Suprapubic skin (tissue), 4 donors: Measurements from ENCODE around the gene DRD2. TPM values are rescaled to one million over a fixed set of nuclear protein-coding genes. Genes with fewer than 3 reads are reported as not detected.

ENCODE experiments used
- DNase-seq, 2 donors: peaks; one replicate each; pipeline ENCODE4 v3.0.0-alpha.2; 2019; ENCODE audit warnings: low spot score in 2 of 2
- H3K27ac ChIP-seq: fragments of 200-600 bp; sonication (generic); one replicate; pipeline ENCODE4 v1.5.1; 2019
- H3K27me3 ChIP-seq: fragments of 200-600 bp; sonication (generic); one replicate; pipeline ENCODE4 v1.5.1; 2019
- H3K36me3 ChIP-seq: fragments of 200-600 bp; sonication (generic); one replicate; pipeline ENCODE4 v1.5.1; 2019
- H3K4me1 ChIP-seq: fragments of 200-600 bp; sonication (generic); one replicate; pipeline ENCODE4 v1.5.1; 2019
- H3K4me3 ChIP-seq: fragments of 200-600 bp; sonication (generic); one replicate; pipeline ENCODE4 v1.5.1; 2019; ENCODE audit warnings: mild to moderate bottlenecking
- H3K9me3 ChIP-seq: fragments of 200-600 bp; sonication (generic); one replicate; pipeline ENCODE4 v1.5.1; 2019
- EP300 ChIP-seq: sonication (generic); formaldehyde crosslinking; IDR thresholded peaks from one replicate; pipeline ENCODE4 v1.6.1; 2017; ENCODE audit warnings: antibody characterized with exemption
- POLR2A ChIP-seq, 2 donors: fragments of 450-650 bp; IDR thresholded peaks; one replicate each; pipeline ENCODE4 v1.6.1; 2017; ENCODE audit warnings: antibody characterized with exemption in 2 of 2, mild to moderate bottlenecking in 2 of 2, moderate library complexity in 2 of 2
- POLR2AphosphoS5 ChIP-seq, 3 donors: sonication (generic); formaldehyde crosslinking; IDR thresholded peaks; one replicate each; pipeline ENCODE4 v1.6.1; 2017; ENCODE audit warnings: antibody characterized with exemption in 3 of 3
- WGBS: methylation state at CpG from one replicate; pipeline ENCODE4 v1.1.5; 2018; 5-methylcytosine and 5-hydroxymethylcytosine counted together
- total RNA-seq, 4 donors: library from RNA; depleted of rRNA; stranded (reverse); fragments of >200 nt; gene quantifications; one replicate each; pipeline ENCODE4 v1.1.0, GENCODE V29; 2016
- TF ChIP-seq, protein P1 (sequence below), 2 donors: fragments of 200-600 bp in 1 of 2; fragments of 450-650 bp in 1 of 2; sonication (generic) in 1 of 2; IDR thresholded peaks; one replicate each; pipeline ENCODE4 v1.5.1; 2016 to 2019; ENCODE audit warnings: antibody characterized with exemption in 2 of 2, mild to moderate bottlenecking in 1 of 2, moderate library complexity in 1 of 2

Gene DRD2
- total RNA-seq, 4 donors from 2014 or later: 0.16 to 1.8 TPM; not detected in 2

DNA sequence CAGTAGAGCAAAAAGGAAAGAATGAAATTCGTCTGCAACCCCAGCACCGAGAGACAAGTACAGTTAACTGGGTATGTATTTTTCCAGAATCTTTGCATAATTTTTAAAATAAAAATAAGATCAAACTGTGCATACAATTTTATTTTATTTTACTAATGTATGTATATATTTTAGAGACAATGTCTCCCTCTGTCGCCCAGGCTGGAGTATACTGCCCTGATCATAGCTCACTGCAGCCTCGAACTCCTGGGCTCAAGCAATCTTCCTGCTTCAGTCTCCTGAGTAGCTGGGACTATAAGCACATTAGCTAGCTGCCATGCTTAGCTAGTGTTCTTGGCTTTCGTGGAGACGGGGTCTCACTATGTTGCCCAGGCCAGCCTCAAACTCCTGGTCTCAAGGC lies 18.8 kb upstream of the DRD2 start:
- H3K27ac ChIP-seq: no peak overlapping the region
- H3K4me1 ChIP-seq: no peaks in the 10 kb centered on the region
- no peak overlapping the region for H3K4me3 ChIP-seq
- H3K27me3 ChIP-seq: peaks cover 7% of the 10 kb centered on the region
- no peaks in the 10 kb centered on the region for H3K9me3 ChIP-seq
- DNase-seq: no peak
- WGBS: 74% methylated on average over 6 of the region's 6 CpGs
- no peaks in the 10 kb centered on the region for H3K36me3 ChIP-seq
- TF ChIP-seq POLR2A (IDR thresholded peaks at IDR 0.05): no peak
- no peak for TF ChIP-seq EP300
- TF ChIP-seq, protein P1, sequence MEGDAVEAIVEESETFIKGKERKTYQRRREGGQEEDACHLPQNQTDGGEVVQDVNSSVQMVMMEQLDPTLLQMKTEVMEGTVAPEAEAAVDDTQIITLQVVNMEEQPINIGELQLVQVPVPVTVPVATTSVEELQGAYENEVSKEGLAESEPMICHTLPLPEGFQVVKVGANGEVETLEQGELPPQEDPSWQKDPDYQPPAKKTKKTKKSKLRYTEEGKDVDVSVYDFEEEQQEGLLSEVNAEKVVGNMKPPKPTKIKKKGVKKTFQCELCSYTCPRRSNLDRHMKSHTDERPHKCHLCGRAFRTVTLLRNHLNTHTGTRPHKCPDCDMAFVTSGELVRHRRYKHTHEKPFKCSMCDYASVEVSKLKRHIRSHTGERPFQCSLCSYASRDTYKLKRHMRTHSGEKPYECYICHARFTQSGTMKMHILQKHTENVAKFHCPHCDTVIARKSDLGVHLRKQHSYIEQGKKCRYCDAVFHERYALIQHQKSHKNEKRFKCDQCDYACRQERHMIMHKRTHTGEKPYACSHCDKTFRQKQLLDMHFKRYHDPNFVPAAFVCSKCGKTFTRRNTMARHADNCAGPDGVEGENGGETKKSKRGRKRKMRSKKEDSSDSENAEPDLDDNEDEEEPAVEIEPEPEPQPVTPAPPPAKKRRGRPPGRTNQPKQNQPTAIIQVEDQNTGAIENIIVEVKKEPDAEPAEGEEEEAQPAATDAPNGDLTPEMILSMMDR (IDR thresholded peaks at IDR 0.05): no peak
- no peak for TF ChIP-seq POLR2AphosphoS5 (IDR thresholded peaks at IDR 0.05)

DNA sequence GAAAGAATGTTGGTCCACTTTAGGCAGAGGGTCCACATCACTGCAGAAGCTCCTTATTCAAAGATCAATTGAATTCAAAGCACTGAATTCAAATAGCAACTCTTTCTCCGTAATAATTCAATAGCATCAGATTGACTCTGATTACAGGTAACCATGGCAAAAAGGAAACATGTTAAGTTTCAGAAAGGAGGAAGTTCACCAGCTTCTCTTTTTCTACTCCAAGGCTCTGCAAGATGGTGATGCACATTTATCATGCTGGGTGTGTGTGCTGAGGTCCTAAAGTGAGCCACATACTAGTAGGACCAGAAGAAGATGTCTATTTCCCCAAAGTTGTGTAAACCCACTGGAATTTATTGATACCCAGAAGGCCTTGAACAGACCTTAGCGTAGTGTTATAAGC lies 18.0 kb upstream of the DRD2 start:
- 88% methylated on average over 2 of the region's 2 CpGs for WGBS
- DNase-seq: no peak
- TF ChIP-seq, protein P1 (IDR thresholded peaks at IDR 0.05): no peak
- TF ChIP-seq EP300 (no peak), POLR2AphosphoS5 (IDR thresholded peaks at IDR 0.05) (no peak), POLR2A (IDR thresholded peaks at IDR 0.05) (no peak)
- Histone ChIP-seq H3K27ac (no peak overlapping the region), H3K4me3 (no peak overlapping the region), H3K9me3 (no peaks in the 10 kb centered on the region), H3K4me1 (no peaks in the 10 kb centered on the region), H3K36me3 (no peaks in the 10 kb centered on the region), H3K27me3 (peaks cover 7% of the 10 kb centered on the region)

DNA sequence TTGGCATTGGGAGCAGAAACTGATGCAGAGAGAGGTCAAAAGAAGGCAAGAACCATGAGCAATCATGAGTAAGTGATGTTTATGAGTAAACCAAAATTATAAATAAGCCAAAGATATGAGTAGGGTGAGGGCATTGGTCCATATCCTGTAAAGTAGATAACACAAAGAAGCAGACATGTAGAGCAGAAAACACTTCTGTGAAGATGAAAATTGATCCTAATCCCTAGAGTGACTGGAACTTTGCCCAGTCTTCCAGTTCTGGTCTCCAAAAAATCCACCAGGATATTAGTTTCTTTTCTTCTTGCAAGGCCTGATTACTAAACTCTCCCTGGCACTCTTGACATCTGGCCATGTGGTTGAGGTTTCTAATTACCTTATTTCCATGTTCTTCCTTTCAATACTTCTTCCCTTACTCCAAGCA lies 13.7 kb upstream of the DRD2 start:
- Histone ChIP-seq H3K4me1 (no peaks in the 10 kb centered on the region), H3K9me3 (no peaks in the 10 kb centered on the region), H3K36me3 (no peaks in the 10 kb centered on the region), H3K27ac (no peak overlapping the region), H3K4me3 (no peak overlapping the region), H3K27me3 (no peaks in the 10 kb centered on the region)
- TF ChIP-seq POLR2A (IDR thresholded peaks at IDR 0.05) (no peak), EP300 (no peak)
- DNase-seq: no peak

DNA sequence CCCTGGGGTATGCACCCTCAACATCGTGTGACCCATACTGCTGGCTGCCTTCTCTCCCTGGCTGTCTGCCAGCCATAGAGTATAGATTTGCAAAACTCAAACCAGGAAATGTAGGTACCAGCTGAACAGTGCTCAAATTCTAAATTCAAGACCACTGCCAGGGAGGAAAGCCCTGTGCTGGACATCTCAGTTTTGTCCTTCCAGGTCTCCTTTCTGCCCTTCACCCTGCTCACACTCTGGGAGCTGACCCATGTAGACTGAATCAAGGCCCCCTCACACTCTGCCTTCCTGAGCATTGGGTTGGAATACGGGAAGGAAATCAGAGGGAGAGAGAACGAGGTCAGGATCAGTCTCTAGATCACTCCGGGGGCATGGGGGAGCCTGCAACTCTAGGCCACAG lies 12.4 kb upstream of the DRD2 start:
- Histone ChIP-seq H3K4me1 (no peaks in the 10 kb centered on the region), H3K27ac (no peak overlapping the region), H3K36me3 (no peaks in the 10 kb centered on the region), H3K27me3 (peaks cover 3% of the 10 kb centered on the region), H3K9me3 (no peaks in the 10 kb centered on the region), H3K4me3 (no peak overlapping the region)
- 76% methylated on average over 4 of the region's 4 CpGs for WGBS
- TF ChIP-seq EP300: no peak
- TF ChIP-seq POLR2AphosphoS5 (IDR thresholded peaks at IDR 0.05): no peak
- TF ChIP-seq, protein P1 (IDR thresholded peaks at IDR 0.05): no peak
- TF ChIP-seq POLR2A (IDR thresholded peaks at IDR 0.05): no peak
- no peak for DNase-seq

DNA sequence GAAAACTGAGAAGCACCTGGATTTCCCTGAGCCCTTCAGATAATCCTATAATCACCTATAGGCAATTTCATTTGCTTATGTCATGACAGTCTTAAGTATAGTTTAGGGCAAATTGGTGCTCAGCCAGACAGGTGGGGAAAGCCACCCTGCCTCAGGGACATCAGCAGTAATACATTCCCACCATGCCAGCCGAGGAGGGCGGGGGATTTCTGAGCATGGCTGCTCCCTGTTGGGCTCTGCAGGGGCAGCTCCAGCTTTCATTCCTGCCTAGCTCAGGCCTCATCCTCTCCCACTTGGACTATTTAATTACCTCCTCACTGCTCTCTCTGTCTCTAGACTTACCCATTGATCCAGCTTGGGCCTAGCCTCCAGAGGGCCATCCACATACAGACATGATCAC lies 9.0 kb upstream of the DRD2 start:
- no peaks in the 10 kb centered on the region for H3K9me3 ChIP-seq
- DNase-seq: no peak
- H3K4me3 ChIP-seq: no peak overlapping the region
- H3K27ac ChIP-seq: no peak overlapping the region
- H3K36me3 ChIP-seq: no peaks in the 10 kb centered on the region
- no peaks in the 10 kb centered on the region for H3K4me1 ChIP-seq
- WGBS: 57% methylated on average over 2 of the region's 2 CpGs
- TF ChIP-seq POLR2A (IDR thresholded peaks at IDR 0.05) (no peak), EP300 (no peak), POLR2AphosphoS5 (IDR thresholded peaks at IDR 0.05) (no peak)
- TF ChIP-seq, protein P1 (IDR thresholded peaks at IDR 0.05): no peak
- peaks cover 11% of the 10 kb centered on the region for H3K27me3 ChIP-seq

DNA sequence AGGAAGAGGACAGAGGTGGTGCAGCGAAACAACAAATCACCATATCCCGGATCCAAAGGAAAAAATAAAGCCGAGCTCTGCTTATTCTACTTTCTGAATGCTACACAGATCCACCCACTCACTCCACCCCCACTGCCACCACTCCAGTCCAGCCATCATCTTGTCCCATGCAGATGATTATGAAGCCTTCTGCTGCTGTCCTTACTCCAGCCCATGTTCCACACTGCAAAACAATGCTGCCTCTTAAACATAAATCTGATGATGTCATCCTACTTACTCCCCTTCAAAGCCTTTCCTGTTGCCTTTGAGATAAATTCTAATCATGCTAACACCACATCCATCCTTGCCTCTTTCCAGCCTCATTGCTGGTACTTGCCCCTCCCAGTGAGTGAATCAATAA lies 6.5 kb upstream of the DRD2 start:
- H3K36me3 ChIP-seq: no peaks in the 10 kb centered on the region
- DNase-seq: no peak
- H3K27ac ChIP-seq: no peak overlapping the region
- peaks cover 36% of the 10 kb centered on the region for H3K27me3 ChIP-seq
- TF ChIP-seq EP300 (no peak), POLR2A (IDR thresholded peaks at IDR 0.05) (no peak), POLR2AphosphoS5 (IDR thresholded peaks at IDR 0.05) (no peak)
- TF ChIP-seq, protein P1 (IDR thresholded peaks at IDR 0.05): no peak
- H3K9me3 ChIP-seq: no peaks in the 10 kb centered on the region
- no peak overlapping the region for H3K4me3 ChIP-seq
- no peaks in the 10 kb centered on the region for H3K4me1 ChIP-seq
- WGBS: 84% methylated on average over 3 of the region's 3 CpGs
